T-cell (primary cell): Measurements from ENCODE around the gene ANKRD44. TPM values are rescaled to one million over a fixed set of nuclear protein-coding genes. Genes with fewer than 3 reads are reported as not detected.

Experiments used
- ATAC-seq, 4 experiments: fragments of 200-7000 bp in 3 of 4; fragments of 150-1000 bp in 1 of 4; cut with Tn5 transposase; replicated peaks in 1 of 4; 1 replicate in 3 of 4; 2 replicates in 1 of 4; pipeline ENCODE4 v1.10.0; 2021; ENCODE audit warnings: moderate library complexity in 3 of 4, mild to moderate bottlenecking in 2 of 4, moderate number of reproducible peaks in 1 of 4
- CTCF ChIA-PET, 2 donors: fragments of 300-600 bp; sonication (Branson Sonifier 250); formaldehyde crosslinking; loops; one replicate each; lab custom pipeline; 2022; ENCODE audit warnings: antibody characterized with exemption in 2 of 2; lab: Charles Lee
- POLR2A ChIA-PET, 2 donors: fragments of 300-600 bp; sonication (Branson Sonifier 250); formaldehyde crosslinking; loops; one replicate each; lab custom pipeline; 2022; ENCODE audit warnings: antibody characterized with exemption in 2 of 2; lab: Charles Lee
- DNase-seq, 35 experiments: peaks; one replicate each; pipeline versions ENCODE4 v3.0.0 to v3.0.0-alpha.2; 2013 to 2023
- H3K27ac ChIP-seq: one replicate; pipeline ENCODE4 v1.5.1; 2013; ENCODE audit warnings: low read length
- H3K27me3 ChIP-seq, 2 experiments: replicated peaks in 1 of 2; 1 replicate in 1 of 2; 2 replicates in 1 of 2; pipeline versions ENCODE4 v1.6.1 to v1.7.0; 2013; ENCODE audit warnings: low read length in 1 of 2, mixed read lengths in 1 of 2; ENCODE audit not compliant: control insufficient read depth in 2 of 2, insufficient read depth in 2 of 2; ENCODE audit errors: extremely low read depth in 1 of 2
- H3K36me3 ChIP-seq, 2 donors: 1 replicate in 1 of 2; 2 replicates in 1 of 2; pipeline versions ENCODE4 v1.6.1 to v1.7.0; 2013; ENCODE audit warnings: low read length in 1 of 2; ENCODE audit not compliant: control insufficient read depth in 2 of 2, insufficient read depth in 1 of 2; ENCODE audit errors: extremely low read depth in 1 of 2
- H3K4me1 ChIP-seq, 2 experiments: 1 replicate in 1 of 2; 2 replicates in 1 of 2; pipeline versions ENCODE4 v1.6.1 to v1.7.0; 2013; ENCODE audit warnings: low read length in 2 of 2, mixed read lengths in 1 of 2; ENCODE audit not compliant: insufficient read depth in 2 of 2, control insufficient read depth in 1 of 2; ENCODE audit errors: extremely low read depth in 1 of 2
- H3K4me3 ChIP-seq, 2 donors: 1 replicate in 1 of 2; 2 replicates in 1 of 2; pipeline versions ENCODE4 v1.5.1 to v1.7.0; 2013; ENCODE audit warnings: mild to moderate bottlenecking in 2 of 2, low read length in 1 of 2, moderate library complexity in 1 of 2; ENCODE audit not compliant: control insufficient read depth in 1 of 2; ENCODE audit errors: extremely low read depth in 1 of 2
- H3K9me3 ChIP-seq: 2 replicates; pipeline ENCODE4 v1.7.0; 2013
- H3K27ac Mint-ChIP-seq, 2 donors: one replicate each; pipeline ENCODE4 v1.8.0; 2020 to 2021; ENCODE audit warnings: mild to moderate bottlenecking in 2 of 2, mixed read lengths in 2 of 2
- H3K27me3 Mint-ChIP-seq, 2 donors: one replicate each; pipeline ENCODE4 v1.8.0; 2021 to 2022; ENCODE audit warnings: mixed read lengths in 2 of 2
- H3K36me3 Mint-ChIP-seq: one replicate; pipeline ENCODE4 v1.8.0; 2021; ENCODE audit warnings: mixed read lengths
- H3K4me1 Mint-ChIP-seq, 3 donors: one replicate each; pipeline ENCODE4 v1.8.0; 2020 to 2022; ENCODE audit warnings: mixed read lengths in 3 of 3, mild to moderate bottlenecking in 1 of 3
- H3K4me3 Mint-ChIP-seq, 3 donors: one replicate each; pipeline ENCODE4 v1.8.0; 2020 to 2022; ENCODE audit warnings: mild to moderate bottlenecking in 3 of 3, mixed read lengths in 3 of 3, moderate library complexity in 3 of 3
- H3K9me3 Mint-ChIP-seq, 3 donors: one replicate each; pipeline ENCODE4 v1.8.0; 2020 to 2022; ENCODE audit warnings: mixed read lengths in 3 of 3
- WGBS: methylation state at CpG from one replicate; pipeline ENCODE4 v1.1.5; 2013; ENCODE audit warnings: missing lambda C conversion rate; ENCODE audit not compliant: insufficient coverage; 5-methylcytosine and 5-hydroxymethylcytosine counted together
- total RNA-seq, 35 experiments: library from RNA in 6 of 35; stranded (reverse) in 6 of 35; fragments of 120-200 nt in 1 of 35; gene quantifications; one replicate each; pipeline versions ENCODE4 v1.2.1 to v1.2.4 and lab custom pipeline; 2013 to 2026

Gene ANKRD44
- total RNA-seq, 5 donors from 2014 or later (not counting 1 experiment from before 2014, with no cell fraction given), result 225 to 333 (median 238) TPM

GRCh38 chr2:197138506-197138905 lies 172.1 kb downstream of the ANKRD44 start:
- peak overlapping the region in 1 of 3 donors; percentile 54 for H3K4me3 Mint-ChIP-seq
- peaks cover 38% of the 10 kb centered on the region for H3K36me3 Mint-ChIP-seq
- DNase-seq (no peak), ATAC-seq (no peak)
- H3K9me3 ChIP-seq, result no peaks in the 10 kb centered on the region
- H3K4me3 ChIP-seq, result no peak overlapping the region
- peaks cover 50 to 52% of the 10 kb centered on the region in 2 experiments for H3K4me1 ChIP-seq
- H3K4me1 Mint-ChIP-seq, result peaks cover 83 to 92% (median 90%) of the 10 kb centered on the region in 3 donors
- POLR2A ChIA-PET, result no interaction called here
- H3K36me3 ChIP-seq, result peaks cover 4 to 30% of the 10 kb centered on the region in 2 donors
- peak overlapping the region; percentile 16 for H3K27ac ChIP-seq
- H3K27ac Mint-ChIP-seq, result peak overlapping the region; percentile 81 to 88
- H3K27me3 Mint-ChIP-seq, result no peaks in the 10 kb centered on the region
- H3K9me3 Mint-ChIP-seq, result no peaks in the 10 kb centered on the region
- CTCF ChIA-PET, result no interaction called here
- no CpG with 5 or more reads among the region's 3 CpGs for WGBS
- H3K27me3 ChIP-seq, result no peaks in the 10 kb centered on the region

- no peaks in the 10 kb centered on the region for H3K9me3 Mint-ChIP-seq
- peak in 1 of 35 experiments; percentile 28 for DNase-seq
- POLR2A ChIA-PET, result interaction anchor here in 1 of 2 donors (0.6 kb wide), 1 partner anchor 30 kb away, joined by 3 read pairs; no protein-coding TSS in a partner anchor
- Histone ChIP-seq H3K4me3 (no peak overlapping the region), H3K9me3 (no peaks in the 10 kb centered on the region), H3K36me3 (peaks cover 6 to 35% of the 10 kb centered on the region in 2 donors), H3K27ac (peak overlapping the region; percentile 54), H3K27me3 (no peaks in the 10 kb centered on the region), H3K4me1 (peaks cover 55% of the 10 kb centered on the region in 2 experiments)
- WGBS, result 0% methylated on average over 1 of the region's 3 CpGs
- peak overlapping the region; percentile 1 to 54 (median 4) for H3K4me3 Mint-ChIP-seq
- ATAC-seq, result peak; percentile 25 to 40 (median 33)
- CTCF ChIA-PET, result interaction anchor here (0.8 to 2.8 kb wide), 8 partner anchors 8 to 315 kb away, joined by 3 to 10 read pairs (median 4); no protein-coding TSS in a partner anchor
- no peaks in the 10 kb centered on the region for H3K27me3 Mint-ChIP-seq
- peaks cover 44% of the 10 kb centered on the region for H3K36me3 Mint-ChIP-seq
- H3K4me1 Mint-ChIP-seq, result peaks cover 88 to 98% (median 95%) of the 10 kb centered on the region in 3 donors
- H3K27ac Mint-ChIP-seq, result peak overlapping the region; percentile 81 to 88
Observed at GRCh38 chr2:197137826-197138477, 172.6 kb downstream of the ANKRD44 start.

GRCh38 chr2:197137231-197137630 lies 173.3 kb downstream of the ANKRD44 start:
- Histone ChIP-seq H3K27ac (peak overlapping the region; percentile 54), H3K27me3 (no peaks in the 10 kb centered on the region), H3K4me3 (no peak overlapping the region), H3K36me3 (peaks cover 8 to 40% of the 10 kb centered on the region in 2 donors), H3K4me1 (peaks cover 53 to 61% of the 10 kb centered on the region in 2 experiments), H3K9me3 (no peaks in the 10 kb centered on the region)
- ATAC-seq (no peak), DNase-seq (no peak)
- H3K4me3 Mint-ChIP-seq, result peak overlapping the region in 2 of 3 donors; percentile 5 to 54
- H3K27me3 Mint-ChIP-seq, result no peaks in the 10 kb centered on the region
- 73% methylated on average over 2 of the region's 4 CpGs for WGBS
- CTCF ChIA-PET, result interaction anchor here (0.8 to 2.8 kb wide), 10 partner anchors 8 to 316 kb away, joined by 3 to 10 read pairs (median 4); no protein-coding TSS in a partner anchor
- no peaks in the 10 kb centered on the region for H3K9me3 Mint-ChIP-seq
- H3K27ac Mint-ChIP-seq, result peak overlapping the region; percentile 85 to 88
- POLR2A ChIA-PET, result interaction anchor here in 1 of 2 donors (0.6 to 1.4 kb wide), 3 partner anchors 10 to 47 kb away, joined by 3 to 6 read pairs (median 3); no protein-coding TSS in a partner anchor
- peaks cover 51% of the 10 kb centered on the region for H3K36me3 Mint-ChIP-seq
- peaks cover 90 to 98% (median 97%) of the 10 kb centered on the region in 3 donors for H3K4me1 Mint-ChIP-seq

GRCh38 chr2:197136452-197136851 lies 174.1 kb downstream of the ANKRD44 start:
- DNase-seq, result no peak
- POLR2A ChIA-PET, result interaction anchor here in 1 of 2 donors (0.6 to 1.4 kb wide), 2 partner anchors 9 to 193 kb away, joined by 3 to 6 read pairs; no protein-coding TSS in a partner anchor

GRCh38 chr2:197135806-197136205 lies 174.8 kb downstream of the ANKRD44 start:
- Mint-ChIP-seq H3K9me3 (no peaks in the 10 kb centered on the region), H3K27me3 (no peaks in the 10 kb centered on the region), H3K4me3 (no peak overlapping the region), H3K27ac (peak overlapping the region; percentile 85 to 88), H3K36me3 (peaks cover 51% of the 10 kb centered on the region), H3K4me1 (peaks cover 91 to 99% (median 95%) of the 10 kb centered on the region in 3 donors)
- H3K9me3 ChIP-seq, result no peaks in the 10 kb centered on the region
- ChIA-PET POLR2A (interaction anchor here in 1 of 2 donors (0.6 kb wide), 1 partner anchor 194 kb away, joined by 3 read pairs; no protein-coding TSS in a partner anchor), CTCF (interaction anchor here (0.5 to 2.8 kb wide), 5 partner anchors 13 to 247 kb away, joined by 3 to 12 read pairs (median 9); no protein-coding TSS in a partner anchor)
- H3K4me3 ChIP-seq, result no peak overlapping the region
- DNase-seq, result no peak
- ATAC-seq, result no peak
- 92% methylated on average over 1 of the region's 1 CpG for WGBS
- H3K36me3 ChIP-seq, result peaks cover 8 to 48% of the 10 kb centered on the region in 2 donors
- peak overlapping the region; percentile 54 for H3K27ac ChIP-seq
- no peaks in the 10 kb centered on the region for H3K27me3 ChIP-seq
- H3K4me1 ChIP-seq, result peaks cover 53 to 61% of the 10 kb centered on the region in 2 experiments

More at GRCh38 chr2:197136452-197136851, 174.1 kb downstream of the ANKRD44 start:
- no peak for ATAC-seq
- WGBS, result 53% methylated on average over 3 of the region's 5 CpGs
- Mint-ChIP-seq H3K9me3 (no peaks in the 10 kb centered on the region), H3K36me3 (peaks cover 51% of the 10 kb centered on the region), H3K4me1 (peaks cover 90 to 98% (median 97%) of the 10 kb centered on the region in 3 donors), H3K4me3 (peak overlapping the region in 1 of 3 donors; percentile 54), H3K27me3 (no peaks in the 10 kb centered on the region), H3K27ac (peak overlapping the region; percentile 85 to 88)
- Histone ChIP-seq H3K27me3 (no peaks in the 10 kb centered on the region), H3K27ac (peak overlapping the region; percentile 54), H3K4me3 (no peak overlapping the region), H3K9me3 (no peaks in the 10 kb centered on the region), H3K36me3 (peaks cover 8 to 48% of the 10 kb centered on the region in 2 donors), H3K4me1 (peaks cover 51 to 62% of the 10 kb centered on the region in 2 experiments)
- CTCF ChIA-PET, result interaction anchor here (1.2 to 2.8 kb wide), 8 partner anchors 9 to 53 kb away, joined by 3 to 10 read pairs (median 4); no protein-coding TSS in a partner anchor

GRCh38 chr2:197134206-197134605 lies 176.4 kb downstream of the ANKRD44 start:
- Mint-ChIP-seq H3K27me3 (no peaks in the 10 kb centered on the region), H3K4me1 (peaks cover 94 to 98% (median 95%) of the 10 kb centered on the region in 3 donors), H3K36me3 (peaks cover 47% of the 10 kb centered on the region), H3K4me3 (no peak overlapping the region), H3K27ac (peak overlapping the region; percentile 85 to 88), H3K9me3 (no peaks in the 10 kb centered on the region)
- DNase-seq, result no peak
- CTCF ChIA-PET, result interaction anchor here (0.6 to 2.0 kb wide), 8 partner anchors 15 to 1021 kb away, joined by 3 to 12 read pairs (median 4); no protein-coding TSS in a partner anchor
- WGBS, result 94% methylated on average over 2 of the region's 2 CpGs
- Histone ChIP-seq H3K4me1 (peaks cover 45 to 68% of the 10 kb centered on the region in 2 experiments), H3K36me3 (peaks cover 8 to 48% of the 10 kb centered on the region in 2 donors), H3K9me3 (no peaks in the 10 kb centered on the region), H3K4me3 (no peak overlapping the region), H3K27me3 (no peaks in the 10 kb centered on the region), H3K27ac (peak overlapping the region; percentile 0)
- ATAC-seq, result no peak
- POLR2A ChIA-PET, result no interaction called here
